HG02571 (cell line): ENCODE results near the gene MISP.
"Not testable (repeated sequence)": the region's sequence is repeated elsewhere in the genome, so short reads cannot be mapped to it uniquely, and the experiment has no call there.

Experiments used
- ATAC-seq: cut with Tn5 transposase; IDR thresholded peaks from one replicate; pipeline ENCODE4 v1.9.1; 2021; ENCODE audit warnings: mild to moderate bottlenecking, moderate library complexity; ENCODE audit not compliant: unreplicated experiment

Gene MISP

DNA sequence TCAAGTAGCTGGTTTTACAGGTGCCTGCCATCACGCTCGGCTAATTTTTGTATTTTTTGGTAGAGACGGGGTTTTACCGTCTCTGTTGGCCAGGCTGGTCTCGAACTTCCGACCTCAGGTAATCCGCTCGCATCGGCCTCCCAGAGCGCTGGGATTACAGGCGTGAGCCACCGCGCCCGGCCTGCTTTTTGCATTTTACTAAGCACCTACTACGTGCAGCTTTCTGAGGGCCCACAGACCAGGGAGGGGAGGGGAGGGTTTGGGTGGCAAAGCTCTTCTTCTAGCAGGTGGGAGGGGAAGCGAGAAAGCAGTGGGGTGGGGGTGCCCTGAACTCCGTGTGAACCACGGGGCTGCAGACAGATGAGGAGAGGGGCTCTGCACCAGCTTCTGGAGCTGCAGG lies 27.2 kb upstream of the MISP start:
- no peak for ATAC-seq

DNA sequence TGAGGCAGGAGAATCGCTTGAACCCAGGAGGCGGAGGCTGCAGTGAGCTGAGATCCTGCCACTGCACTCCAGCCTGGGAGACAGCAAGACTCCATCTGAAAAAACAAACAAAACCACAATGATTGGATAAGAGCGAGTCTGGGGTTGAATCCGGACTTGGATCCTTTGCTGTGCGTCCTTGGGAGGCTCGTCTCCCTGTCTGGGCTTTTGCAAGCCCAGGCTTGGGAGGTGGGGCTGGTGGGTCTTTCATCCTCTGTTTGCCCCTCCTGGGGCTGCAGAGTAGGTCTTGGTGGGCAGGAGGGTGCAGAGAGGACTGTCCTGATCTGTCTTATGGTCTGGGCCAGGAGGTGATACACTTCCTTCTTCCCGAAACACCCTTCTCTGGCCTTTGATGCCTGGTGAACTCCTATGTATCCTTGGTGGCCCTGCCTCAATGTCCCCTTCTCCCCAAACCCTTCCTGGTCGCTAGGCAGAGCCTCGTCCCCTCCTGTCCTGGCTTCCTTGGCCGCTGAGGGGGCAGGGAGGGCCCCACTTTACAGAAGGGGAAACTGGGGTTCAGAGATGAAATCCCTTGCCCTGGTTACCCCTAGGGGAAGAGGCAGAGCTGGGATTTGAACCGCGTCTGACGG lies 25.3 kb upstream of the MISP start:
- no peak for ATAC-seq

DNA sequence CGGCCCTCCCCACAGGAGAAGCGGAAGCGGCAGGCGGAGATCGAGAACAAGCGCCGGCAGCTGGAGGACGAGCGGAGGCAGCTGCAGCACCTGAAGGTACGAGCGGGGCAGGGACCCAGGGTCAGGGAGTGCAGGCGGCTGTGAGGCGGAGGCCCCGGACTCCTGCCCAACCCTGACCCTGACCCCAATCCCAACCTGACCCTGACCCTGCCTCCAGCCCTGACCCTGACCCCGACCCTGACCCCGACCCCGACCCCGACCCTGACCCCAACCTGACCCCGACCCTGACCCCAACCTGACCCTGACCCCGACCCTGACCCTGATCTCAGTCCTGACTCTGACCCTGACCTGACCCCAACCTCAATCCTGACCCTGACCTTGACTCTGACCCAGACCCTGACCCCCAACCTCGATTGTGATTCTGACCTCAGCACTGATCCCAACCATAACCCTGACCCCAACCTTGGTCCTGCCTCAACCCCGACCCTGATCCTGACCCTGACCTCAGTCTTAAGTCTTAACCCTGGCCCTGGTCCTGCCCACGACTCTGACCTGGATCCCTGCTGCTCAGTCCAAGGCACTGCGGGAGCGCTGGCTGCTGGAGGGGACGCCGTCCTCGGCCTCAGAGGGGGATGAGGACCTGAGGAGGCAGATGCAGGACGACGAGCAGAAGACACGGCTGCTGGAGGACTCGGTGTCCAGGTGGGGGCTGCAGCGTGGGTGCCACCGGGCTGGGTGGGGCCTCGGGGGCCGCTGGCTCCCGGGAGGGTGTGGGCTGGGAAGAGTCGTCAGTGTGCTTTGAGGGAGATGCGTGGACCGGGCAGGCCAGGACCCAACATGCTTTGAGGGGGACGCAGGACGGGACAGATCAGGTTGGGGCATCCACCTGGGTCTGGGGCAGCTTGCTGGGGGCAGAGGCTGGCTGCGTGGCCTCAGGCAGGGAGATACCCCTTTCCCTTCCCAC lies 23.6 kb upstream of the MISP start:
- ATAC-seq: no peak

DNA sequence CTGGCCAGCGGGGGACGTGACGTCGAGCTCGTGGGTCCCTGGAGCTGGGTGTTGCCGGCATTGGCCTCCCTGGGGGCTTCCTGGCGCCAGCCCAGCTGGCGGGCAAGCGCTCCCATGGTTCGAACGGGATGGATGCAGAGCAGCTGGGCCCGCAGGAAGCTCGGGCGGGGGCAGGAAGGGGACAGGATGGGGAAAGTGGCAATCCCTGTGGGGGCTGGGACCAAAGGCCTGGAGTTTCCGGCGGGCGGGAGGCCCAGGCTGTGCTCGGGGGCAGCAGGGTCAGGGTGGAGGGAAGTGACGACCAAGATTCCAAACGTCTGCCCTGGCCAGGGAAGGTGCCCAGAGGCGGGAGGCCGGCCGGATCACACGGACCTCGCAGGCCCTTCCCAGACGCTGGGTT lies 22.9 kb upstream of the MISP start:
- ATAC-seq: no peak

DNA sequence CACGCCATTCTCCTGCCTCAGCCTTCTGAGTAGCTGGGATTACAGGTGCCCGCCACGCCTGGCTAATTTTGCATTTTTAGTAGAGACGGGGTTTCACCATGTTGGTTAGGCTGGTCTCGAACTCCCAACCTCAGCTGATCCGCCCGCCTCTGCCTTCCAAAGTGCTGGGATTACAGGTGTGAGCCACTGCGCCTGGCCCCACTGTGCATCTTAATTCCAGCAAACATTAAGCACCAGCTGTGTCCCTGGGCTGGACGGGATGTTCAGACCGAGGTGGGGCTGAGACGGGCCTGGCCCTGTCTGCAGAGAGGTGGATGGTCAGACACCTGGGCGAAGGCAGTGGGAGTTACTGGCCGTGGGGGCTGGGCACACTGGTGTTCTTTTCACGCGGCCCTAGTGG lies 21.3 kb upstream of the MISP start:
- not testable (repeated sequence) for ATAC-seq

DNA sequence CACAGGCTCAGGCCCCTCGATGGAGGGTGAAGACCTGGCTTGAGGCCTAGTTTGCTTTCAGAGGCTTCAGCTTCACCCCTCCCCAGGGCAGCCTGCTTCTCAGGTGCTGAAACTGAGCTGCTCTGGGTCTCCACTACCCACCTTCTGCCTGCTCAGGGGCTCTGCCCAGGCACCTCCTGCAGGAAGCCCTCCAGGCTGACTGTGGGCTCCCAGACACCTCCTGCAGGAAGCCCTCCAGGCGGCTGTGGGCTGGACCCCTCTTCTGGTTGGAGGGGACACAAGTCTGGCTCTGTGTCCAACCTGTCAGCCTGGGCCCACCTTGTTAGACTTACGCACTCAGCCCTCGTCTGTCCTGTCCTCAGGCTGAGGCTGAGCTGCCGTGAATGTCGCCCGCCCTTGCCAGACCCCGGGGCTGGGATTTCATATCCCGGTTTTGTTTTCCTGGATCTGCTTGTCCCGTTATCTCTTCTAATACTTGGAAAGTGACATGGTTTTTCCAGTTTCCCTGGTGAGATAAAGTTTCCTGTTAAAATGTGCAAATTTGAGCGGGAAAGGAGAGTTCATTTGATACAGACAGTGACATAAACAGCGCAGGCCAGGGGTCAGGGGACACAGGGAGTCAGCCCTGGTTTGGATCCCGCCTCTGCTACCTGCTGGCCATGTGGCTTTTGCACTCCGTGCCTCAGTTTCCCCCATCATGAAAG lies 20.8 kb upstream of the MISP start:
- ATAC-seq: no peak

DNA sequence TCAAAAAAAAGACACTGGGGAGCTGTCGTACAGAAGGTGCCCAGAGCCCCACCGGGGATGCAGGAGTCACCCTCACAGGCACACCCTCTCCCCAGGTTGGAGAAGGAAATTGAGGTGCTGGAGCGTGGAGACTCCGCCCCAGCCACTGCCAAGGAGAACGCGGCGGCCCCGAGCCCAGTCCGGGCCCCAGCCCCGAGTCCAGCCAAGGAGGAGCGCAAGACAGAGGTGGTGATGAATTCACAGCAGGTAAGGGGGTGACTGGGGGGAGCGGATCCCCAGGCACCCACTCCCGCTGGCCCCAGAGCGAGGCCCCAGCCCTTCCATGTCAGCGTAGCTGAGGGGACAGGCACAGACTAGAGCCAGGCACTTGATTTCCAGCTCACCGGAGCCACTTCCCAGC lies 19.9 kb upstream of the MISP start:
- no peak for ATAC-seq

DNA sequence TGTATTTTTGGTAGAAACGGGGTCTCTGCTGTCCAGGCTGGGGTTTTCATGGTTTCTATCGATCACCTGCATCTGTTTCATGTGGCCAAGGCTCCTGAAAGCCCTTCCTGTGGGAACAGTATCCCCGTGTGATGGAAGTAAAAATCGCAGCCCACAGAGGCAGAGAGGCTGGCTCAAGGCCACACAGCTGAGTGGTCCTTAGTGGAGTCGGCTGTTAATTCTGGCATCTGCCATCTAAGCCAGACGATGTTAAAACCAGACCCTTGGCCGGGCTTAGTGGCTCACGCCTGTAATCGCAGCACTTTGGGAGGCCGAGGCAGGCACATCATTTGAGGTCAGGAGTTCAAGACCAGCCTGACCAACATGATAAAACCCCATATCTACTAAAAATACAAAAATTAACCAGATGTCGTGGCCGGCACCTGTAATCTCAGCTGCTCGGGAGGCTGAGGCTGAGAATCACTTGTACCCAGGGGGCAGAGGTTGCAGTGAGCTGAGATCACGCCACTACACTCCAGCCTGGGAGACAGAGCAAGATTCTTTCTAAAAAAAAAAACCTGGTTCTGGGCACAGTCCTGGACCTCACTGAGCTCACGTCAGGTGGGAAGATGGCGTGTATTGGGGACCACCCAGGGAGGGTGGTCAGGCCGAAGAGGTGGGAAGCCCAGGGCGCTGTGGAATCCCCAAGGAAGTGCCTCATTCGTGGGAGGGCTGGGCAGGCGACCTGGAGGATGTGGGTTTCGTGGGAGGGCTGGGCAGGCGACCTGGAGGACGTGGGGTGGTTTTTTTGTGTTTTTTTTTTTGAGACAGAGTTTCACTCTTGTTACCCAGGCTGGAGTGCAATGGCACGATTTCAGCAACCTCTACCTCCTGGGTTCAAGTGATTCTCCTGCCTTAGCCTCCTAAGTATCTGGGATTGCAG lies 18.5 kb upstream of the MISP start:
- no peak for ATAC-seq

DNA sequence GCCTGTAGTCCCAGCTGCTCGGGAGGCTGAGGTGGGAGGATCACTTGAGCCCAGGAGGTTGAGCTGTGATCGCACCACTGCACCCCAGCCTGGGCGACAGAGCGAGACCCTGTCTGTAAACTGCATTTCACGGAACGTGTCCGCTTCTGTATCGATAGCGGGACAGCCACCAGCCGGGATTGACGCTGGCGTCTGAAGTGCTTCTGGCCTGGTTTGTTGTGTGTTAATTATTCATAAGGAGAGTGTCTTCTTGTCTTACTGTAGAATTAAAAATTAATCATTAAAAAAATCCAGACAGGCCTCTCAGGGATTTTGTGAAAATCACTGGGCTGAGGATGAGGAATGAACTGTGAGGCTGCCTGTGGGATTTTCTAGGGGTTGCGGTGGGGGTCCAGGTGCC lies 16.2 kb upstream of the MISP start:
- ATAC-seq: no peak

DNA sequence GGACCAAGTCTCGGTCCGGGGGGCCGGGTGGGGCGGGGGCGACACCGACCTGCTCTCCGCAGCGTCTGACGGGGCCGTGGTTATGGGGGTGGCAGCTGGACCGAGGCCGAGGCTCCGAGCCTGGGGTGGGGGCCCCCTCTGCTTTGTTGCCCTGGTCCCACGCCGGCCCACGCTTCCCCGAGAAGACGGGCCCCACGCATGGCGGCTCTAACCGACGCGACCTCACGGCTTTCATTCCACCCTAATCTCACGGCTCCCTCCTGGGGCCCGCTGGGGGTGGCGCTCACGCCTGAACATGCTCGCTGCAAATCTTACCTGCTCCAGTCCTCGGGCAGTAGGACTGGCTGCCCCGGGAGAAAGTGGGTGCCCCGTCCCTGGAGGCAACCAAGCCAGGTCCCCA lies 14.8 kb upstream of the MISP start:
- no peak for ATAC-seq

DNA sequence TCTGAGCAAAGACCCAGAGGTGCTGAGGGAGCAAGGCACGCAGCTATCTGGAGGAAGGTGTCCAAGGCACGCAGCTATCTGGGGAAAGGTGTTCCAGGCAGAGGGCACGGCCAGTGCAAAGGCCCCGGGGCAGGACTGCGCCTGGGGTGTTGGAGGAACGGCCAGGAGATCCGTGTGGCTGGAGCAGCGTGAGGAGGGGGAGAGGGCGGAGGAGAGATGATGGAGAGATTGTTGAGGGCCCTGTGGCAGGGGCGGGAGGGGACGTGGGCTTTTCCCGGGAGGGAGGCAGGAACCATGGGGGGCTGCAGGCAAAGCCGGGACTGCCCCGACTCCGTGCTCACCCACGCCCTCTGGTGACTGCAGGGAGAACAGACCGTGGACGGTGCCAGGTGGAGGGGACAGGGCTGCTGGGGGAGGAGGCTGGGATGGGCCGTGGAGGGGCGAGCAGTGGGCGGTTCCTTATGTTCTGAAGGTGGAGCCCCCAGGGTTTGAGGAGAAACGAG lies 13.3 kb upstream of the MISP start:
- no peak for ATAC-seq

DNA sequence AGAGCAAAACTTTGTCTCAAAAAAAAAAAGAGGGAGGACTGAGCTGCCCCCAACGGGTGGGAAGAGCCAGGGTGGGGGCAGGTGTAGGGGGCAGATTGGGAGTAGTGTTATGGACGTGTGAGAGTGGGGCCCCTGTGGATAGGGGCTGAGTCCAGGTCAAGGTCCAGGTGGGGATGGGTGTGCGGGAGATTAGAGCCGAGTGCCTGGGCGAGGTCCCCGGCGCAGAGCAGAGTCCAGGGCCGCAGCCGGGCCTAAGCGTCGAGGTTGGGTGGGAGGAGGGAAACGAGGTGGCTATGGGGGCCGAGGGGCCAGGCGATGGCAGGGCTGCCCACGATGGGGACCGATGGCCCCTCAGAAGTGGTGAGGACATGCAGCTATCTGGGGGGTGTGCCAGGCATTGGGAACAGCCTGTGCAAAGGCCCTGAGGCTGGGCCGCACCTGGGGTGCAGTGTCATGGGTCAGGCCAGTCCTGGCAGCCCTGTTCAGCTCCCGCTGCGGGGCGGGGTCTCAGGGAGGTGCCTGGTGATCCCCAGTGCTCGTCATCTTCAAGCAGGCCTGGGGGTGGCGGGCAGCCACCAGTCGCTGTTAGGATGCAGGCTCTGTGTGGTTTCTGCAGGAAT lies 12.3 kb upstream of the MISP start:
- ATAC-seq: no peak

DNA sequence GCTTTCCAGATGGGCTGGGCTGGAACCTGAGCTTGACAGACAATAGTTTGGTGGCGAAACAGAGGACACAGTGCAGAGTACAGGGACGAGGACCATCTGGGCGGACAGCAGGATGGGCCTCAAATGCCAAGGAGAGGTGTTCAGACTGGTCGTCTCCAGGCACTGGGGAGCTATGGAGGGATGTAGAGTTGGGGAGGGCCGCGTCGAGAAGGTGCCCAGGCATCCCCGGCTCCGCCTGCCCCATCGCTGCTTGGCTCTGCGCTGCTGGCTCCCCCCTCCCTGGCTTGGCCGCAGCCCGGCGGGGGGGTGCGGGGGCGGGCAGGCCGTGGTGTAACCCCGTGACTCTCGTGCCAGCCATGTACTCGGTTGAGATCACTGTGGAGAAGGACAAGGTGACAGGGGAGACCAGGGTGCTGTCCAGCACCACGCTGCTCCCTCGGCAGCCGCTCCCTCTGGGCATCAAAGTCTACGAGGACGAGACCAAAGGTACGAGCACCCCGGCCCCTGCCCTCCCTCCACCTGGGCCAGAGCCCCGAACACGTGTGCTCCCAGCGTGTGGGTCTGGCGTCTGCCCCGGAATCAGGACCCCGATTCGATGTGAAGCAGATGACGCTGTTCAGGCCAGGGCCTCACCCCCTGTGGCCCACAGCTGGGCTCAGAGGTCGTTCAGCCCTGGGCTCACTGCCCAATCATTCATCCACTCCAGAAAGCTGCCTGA lies 10.8 kb upstream of the MISP start:
- no peak for ATAC-seq

DNA sequence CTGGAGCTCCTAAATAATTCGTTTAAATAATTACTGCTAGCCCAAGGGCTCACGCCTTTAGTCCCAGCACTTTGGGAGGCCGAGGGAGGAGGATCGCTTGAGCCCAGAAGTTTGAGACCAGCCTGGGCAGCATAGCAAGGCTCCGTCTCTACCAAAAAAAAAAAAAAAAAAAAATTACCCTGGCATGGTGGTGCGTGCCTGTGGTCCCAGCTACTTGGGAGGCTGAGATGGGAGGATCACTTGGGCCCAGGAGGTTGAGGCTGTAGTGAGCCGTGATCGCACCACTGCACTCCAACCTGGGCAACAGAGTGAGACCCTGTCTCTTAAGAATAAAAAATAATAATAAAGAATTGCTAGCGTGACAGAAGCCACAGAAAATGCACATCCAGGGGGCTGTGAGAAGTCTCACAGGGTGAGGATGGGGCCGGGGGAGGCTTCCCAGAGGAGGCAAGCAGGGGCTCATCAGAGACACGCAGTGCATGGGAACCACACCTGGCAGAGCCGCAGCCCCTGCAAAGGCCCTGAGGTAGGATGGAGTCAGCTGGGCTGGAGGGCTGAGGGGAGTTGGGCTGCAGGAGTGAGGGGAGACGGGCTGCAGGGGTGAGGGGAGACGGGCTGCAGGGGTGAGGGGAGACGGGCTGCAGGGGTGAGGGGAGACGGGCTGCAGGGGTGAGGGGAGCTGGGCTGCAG lies 10.0 kb upstream of the MISP start:
- ATAC-seq: not testable (repeated sequence)

DNA sequence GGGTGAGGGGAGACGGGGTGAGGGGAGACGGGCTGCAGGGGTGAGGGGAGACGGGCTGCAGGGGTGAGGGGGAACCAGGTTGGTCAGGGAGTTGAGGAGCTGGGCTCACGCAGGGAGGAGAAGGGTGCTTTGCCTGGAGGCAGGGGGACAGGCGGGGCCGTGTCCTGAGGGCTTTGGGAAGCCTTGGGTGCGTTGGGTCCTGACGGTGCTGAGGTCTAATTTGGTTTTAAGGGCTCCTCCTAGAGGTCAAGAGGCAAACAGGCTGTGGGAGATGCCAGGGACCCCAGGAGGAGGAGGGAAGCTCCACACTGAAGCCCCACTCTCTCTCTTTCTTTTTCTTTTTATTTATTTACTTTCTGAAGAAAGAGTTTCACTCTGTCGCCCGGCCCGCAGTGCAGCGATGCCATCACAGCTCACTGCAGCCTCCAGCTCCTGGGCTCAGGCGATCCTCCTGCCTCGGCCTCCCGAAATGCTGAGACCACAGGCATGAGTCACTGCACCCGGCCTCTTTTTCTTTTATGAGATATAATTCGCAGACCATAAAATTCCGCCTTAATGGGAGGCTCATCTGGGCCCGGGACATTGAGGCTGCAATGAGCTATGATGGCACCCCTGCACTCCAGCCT lies 9.3 kb upstream of the MISP start:
- ATAC-seq: no peak

DNA sequence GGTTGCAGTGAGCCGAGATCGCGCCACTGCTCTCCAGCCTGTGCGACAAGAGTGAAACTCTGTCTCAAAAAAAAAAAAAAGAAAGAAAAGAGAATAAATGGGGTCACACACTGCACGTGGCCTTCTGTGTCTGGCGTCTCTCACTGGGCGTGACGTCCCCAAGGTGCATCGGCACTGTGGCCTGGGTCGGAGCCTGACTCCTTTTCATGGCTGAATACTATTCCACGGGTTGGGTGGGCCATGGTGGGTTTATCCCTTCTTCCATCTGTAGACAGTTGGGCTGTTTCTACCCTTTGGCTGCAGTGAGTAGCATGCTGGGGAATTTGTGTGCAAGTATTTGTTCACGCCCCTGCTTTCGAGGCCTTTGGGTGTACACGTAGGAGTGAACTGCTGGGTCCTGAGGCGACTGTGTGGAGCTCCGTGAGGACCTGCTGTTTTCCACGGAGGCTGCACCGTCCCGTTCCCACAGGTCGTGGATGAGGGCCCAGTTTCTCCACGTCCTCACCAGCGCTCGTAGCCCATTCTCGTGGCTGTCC lies 8.3 kb upstream of the MISP start:
- ATAC-seq: no peak

DNA sequence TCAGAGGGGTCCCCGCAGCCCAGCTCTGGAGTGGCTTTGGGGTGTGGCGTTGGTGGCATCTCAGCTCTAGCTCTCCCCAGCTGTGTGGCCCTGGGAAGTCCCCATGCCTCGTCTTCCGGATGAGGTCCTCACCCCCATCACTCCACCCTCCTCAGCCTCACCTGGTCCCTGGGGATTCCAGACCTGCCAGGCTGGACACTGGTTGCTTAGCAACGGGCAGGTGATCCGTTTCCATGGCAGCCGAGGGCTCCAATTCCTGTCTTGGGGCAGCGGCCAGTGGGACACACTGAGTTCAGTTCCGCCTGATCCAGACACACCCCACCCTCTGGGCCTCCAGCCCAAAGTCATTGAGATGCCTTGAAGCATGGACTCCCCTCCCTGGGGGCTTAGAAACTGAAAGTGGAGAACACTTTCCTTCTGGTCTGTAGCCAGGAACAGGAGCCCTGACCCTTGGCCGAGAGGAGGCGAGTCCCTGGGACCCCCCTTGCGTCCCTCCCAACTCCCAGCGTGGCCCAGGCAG lies 7.7 kb upstream of the MISP start:
- ATAC-seq: no peak

DNA sequence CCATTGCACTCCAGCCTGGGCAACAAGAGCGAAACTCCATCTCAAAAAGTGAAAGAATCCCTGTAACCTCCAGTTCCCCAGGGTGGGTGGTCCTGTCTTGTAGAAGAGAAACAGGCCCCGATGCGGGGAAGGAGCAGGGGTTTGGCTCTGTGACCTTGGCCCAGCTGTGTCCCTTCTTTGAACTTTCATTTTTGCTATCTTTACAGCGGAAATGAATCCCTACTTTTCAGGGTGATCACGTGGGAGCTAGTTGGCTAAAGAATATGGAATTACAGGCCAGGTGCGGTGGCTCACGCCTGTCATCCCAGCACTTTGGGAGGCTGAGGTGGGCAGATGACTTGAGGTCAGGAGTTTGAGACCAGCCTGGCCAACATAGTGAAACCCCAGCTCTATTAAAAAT lies 5.8 kb upstream of the MISP start:
- ATAC-seq: not testable (repeated sequence)
